GM23248 (cell line): ENCODE results near the gene GRAMD1A. TPM values are rescaled to one million over a fixed set of nuclear protein-coding genes. Genes with fewer than 3 reads are reported as not detected.
"Not testable (repeated sequence)": the region's sequence is repeated elsewhere in the genome, so short reads cannot be mapped to it uniquely, and the experiment has no call there.

Experiments
- DNase-seq: peaks from one replicate; pipeline ENCODE4 v3.0.0-alpha.2; 2015
- H2AFZ ChIP-seq: fragments of 200-600 bp; sonication (generic); 2 replicates; pipeline ENCODE4 v1.6.1; 2016; ENCODE audit warnings: antibody characterized with exemption
- H3F3A ChIP-seq: fragments of 200-600 bp; sonication (generic); 2 replicates; pipeline ENCODE4 v1.6.1; 2016; ENCODE audit warnings: mild to moderate bottlenecking, antibody characterized with exemption, mixed run types; ENCODE audit not compliant: insufficient read depth
- H3K27ac ChIP-seq: fragments of 200-600 bp; sonication (generic); 2 replicates; pipeline ENCODE4 v1.5.1; 2016; ENCODE audit warnings: mild to moderate bottlenecking
- H3K27me3 ChIP-seq: fragments of 200-600 bp; sonication (generic); replicated peaks from 2 replicates; pipeline ENCODE4 v1.6.1; 2016; ENCODE audit warnings: mild to moderate bottlenecking; ENCODE audit not compliant: insufficient read depth
- H3K36me3 ChIP-seq: fragments of 200-600 bp; sonication (generic); 2 replicates; pipeline ENCODE4 v1.6.1; 2016; ENCODE audit warnings: low read depth, mild to moderate bottlenecking
- H3K4me1 ChIP-seq: fragments of 200-600 bp; sonication (generic); 2 replicates; pipeline ENCODE4 v1.6.1; 2016; ENCODE audit warnings: mild to moderate bottlenecking; ENCODE audit not compliant: insufficient read depth
- H3K4me2 ChIP-seq: fragments of 200-600 bp; sonication (generic); one replicate; pipeline ENCODE4 v1.6.1; 2016; ENCODE audit warnings: mild to moderate bottlenecking; ENCODE audit not compliant: unreplicated experiment
- H3K4me3 ChIP-seq: fragments of 200-600 bp; sonication (generic); 2 replicates; pipeline ENCODE4 v1.5.1; 2016; ENCODE audit warnings: mild to moderate bottlenecking
- H3K79me2 ChIP-seq: fragments of 200-600 bp; sonication (generic); 2 replicates; pipeline ENCODE4 v1.6.1; 2016; ENCODE audit warnings: mild to moderate bottlenecking; ENCODE audit not compliant: insufficient read depth
- H3K9ac ChIP-seq: fragments of 200-600 bp; sonication (generic); 2 replicates; pipeline ENCODE4 v1.6.1; 2016; ENCODE audit warnings: mild to moderate bottlenecking
- H3K9me2 ChIP-seq: fragments of 200-600 bp; sonication (generic); 2 replicates; pipeline ENCODE4 v1.6.1; 2016; ENCODE audit warnings: mixed run types, mild to moderate bottlenecking, moderate library complexity; ENCODE audit not compliant: insufficient read depth
- H3K9me3 ChIP-seq: fragments of 200-600 bp; sonication (generic); one replicate; pipeline ENCODE4 v1.6.1; 2017; ENCODE audit warnings: low read depth
- H4K20me1 ChIP-seq: fragments of 200-600 bp; sonication (generic); 2 replicates; pipeline ENCODE4 v1.6.0; 2016; ENCODE audit not compliant: insufficient read depth
- EZH2 ChIP-seq: fragments of 200-600 bp; sonication (generic); IDR thresholded peaks from 2 replicates; pipeline ENCODE4 v1.6.1; 2018; ENCODE audit warnings: antibody characterized with exemption, mild to moderate bottlenecking; ENCODE audit not compliant: insufficient read depth, poor library complexity, severe bottlenecking
- EZH2phosphoT487 ChIP-seq: fragments of 200-600 bp; sonication (generic); IDR thresholded peaks from 2 replicates; pipeline ENCODE4 v1.6.1; 2018; ENCODE audit warnings: antibody characterized with exemption, moderate library complexity, mild to moderate bottlenecking, low read depth; ENCODE audit not compliant: insufficient read depth
- WGBS, 2 experiments: methylation state at CpG; one replicate each; pipeline ENCODE4 v1.1.6; 2015 to 2017; ENCODE audit warnings: low lambda C conversion rate in 2 of 2, low coverage in 1 of 2; ENCODE audit errors: missing lambda C conversion rate in 2 of 2; 5-methylcytosine and 5-hydroxymethylcytosine counted together
- in situ Hi-C: fragments of 300-500 bp; cut with MboI; formaldehyde crosslinking; loops from 2 replicates; pipeline ENCODE4 v1.15.0; 2020
- polyA plus RNA-seq: library from polyadenylated mRNA; unstranded; fragments of >200 nt; fragmentation: Nextera tagmentation; extraction: Ambion mirVana; gene quantifications from 2 replicates; pipeline ENCODE4 v1.2.1, GENCODE V29; 2016
- total RNA-seq: library from RNA; depleted of rRNA; stranded (reverse); fragments of >200 nt; shearing (Covaris generic); gene quantifications from 2 replicates; pipeline ENCODE4 v1.2.3, GENCODE V29; 2014

The GRAMD1A gene
- total and polyA plus RNA-seq, 2 experiments from 2014 or later: 17.3 to 33.8 TPM

DNA sequence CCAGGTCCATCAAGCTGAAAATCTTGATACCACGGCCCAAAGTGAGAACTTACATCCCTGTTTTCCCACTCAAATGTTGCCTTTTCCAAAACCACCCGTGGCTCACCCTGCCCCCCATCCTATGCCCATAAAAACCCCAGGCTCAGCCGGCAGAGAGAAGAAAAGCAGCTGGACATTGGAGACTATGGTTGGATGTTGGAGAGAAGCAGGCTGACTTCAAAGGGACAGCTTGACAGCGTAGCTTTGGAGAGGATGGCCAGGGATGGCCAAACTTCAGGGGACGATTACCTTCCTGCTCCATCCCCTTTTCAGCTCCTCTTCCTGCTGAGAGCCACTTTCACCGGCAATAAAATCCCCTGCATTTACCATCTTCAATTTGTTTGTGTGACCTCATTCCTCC lies 32.6 kb upstream of the GRAMD1A start:
- H4K20me1 ChIP-seq: no peaks in the 10 kb centered on the region
- H3K9me3 ChIP-seq: no peaks in the 10 kb centered on the region
- no peak overlapping the region for H3K27ac ChIP-seq
- in situ Hi-C loops: no loop called here
- peaks cover 7% of the 10 kb centered on the region; the same call in 1 of the 2 replicates for H3K4me1 ChIP-seq
- H3K4me2 ChIP-seq: no peak overlapping the region
- H3K27me3 ChIP-seq: no peaks in the 10 kb centered on the region
- DNase-seq: no peak
- no peaks in the 10 kb centered on the region for H3K36me3 ChIP-seq
- no peak for TF ChIP-seq EZH2phosphoT487
- no peak for TF ChIP-seq EZH2
- no peak overlapping the region for H3K9ac ChIP-seq
- 27 to 34% methylated on average over 6 of the region's 6 CpGs for WGBS, 2 experiments
- H3K79me2 ChIP-seq: peaks cover 9% of the 10 kb centered on the region
- no peak overlapping the region for H3K4me3 ChIP-seq
- H2AFZ ChIP-seq: no peak overlapping the region
- no peaks in the 10 kb centered on the region for H3F3A ChIP-seq
- no peaks in the 10 kb centered on the region for H3K9me2 ChIP-seq

DNA sequence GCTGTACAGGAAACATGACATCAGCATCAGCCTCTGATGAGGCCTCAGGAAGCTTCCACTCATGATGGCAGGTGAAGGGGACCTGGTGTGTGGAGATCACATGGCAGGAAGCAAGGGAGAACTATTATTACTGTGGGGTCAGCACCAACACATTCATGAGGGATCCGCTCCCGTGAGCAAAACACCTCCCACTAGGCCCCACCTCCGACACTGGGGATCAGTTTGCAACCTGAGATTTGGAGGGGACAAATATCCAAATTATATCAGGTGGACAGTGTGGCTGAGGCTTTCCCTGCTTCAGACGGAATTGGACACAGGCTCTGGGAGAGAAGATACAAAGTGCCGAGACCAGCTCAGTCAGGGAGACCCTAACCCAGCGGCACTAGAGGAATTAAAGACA lies 30.4 kb upstream of the GRAMD1A start:
- in situ Hi-C loops: no loop called here
- H2AFZ ChIP-seq: no peak overlapping the region
- no peaks in the 10 kb centered on the region for H3K36me3 ChIP-seq
- no peak overlapping the region for H3K4me3 ChIP-seq
- no peaks in the 10 kb centered on the region for H3K4me1 ChIP-seq
- no peaks in the 10 kb centered on the region for H3K27me3 ChIP-seq
- no peaks in the 10 kb centered on the region for H3K9me2 ChIP-seq
- no peak overlapping the region for H3K4me2 ChIP-seq
- no peak for TF ChIP-seq EZH2phosphoT487
- TF ChIP-seq EZH2: no peak
- H3F3A ChIP-seq: no peaks in the 10 kb centered on the region
- no peak for DNase-seq
- H3K9me3 ChIP-seq: no peaks in the 10 kb centered on the region
- H3K9ac ChIP-seq: no peak overlapping the region
- no peaks in the 10 kb centered on the region for H4K20me1 ChIP-seq
- H3K79me2 ChIP-seq: no peaks in the 10 kb centered on the region
- no peak overlapping the region for H3K27ac ChIP-seq
- WGBS, 2 experiments: 61 to 72% methylated on average over 6 of the region's 6 CpGs

DNA sequence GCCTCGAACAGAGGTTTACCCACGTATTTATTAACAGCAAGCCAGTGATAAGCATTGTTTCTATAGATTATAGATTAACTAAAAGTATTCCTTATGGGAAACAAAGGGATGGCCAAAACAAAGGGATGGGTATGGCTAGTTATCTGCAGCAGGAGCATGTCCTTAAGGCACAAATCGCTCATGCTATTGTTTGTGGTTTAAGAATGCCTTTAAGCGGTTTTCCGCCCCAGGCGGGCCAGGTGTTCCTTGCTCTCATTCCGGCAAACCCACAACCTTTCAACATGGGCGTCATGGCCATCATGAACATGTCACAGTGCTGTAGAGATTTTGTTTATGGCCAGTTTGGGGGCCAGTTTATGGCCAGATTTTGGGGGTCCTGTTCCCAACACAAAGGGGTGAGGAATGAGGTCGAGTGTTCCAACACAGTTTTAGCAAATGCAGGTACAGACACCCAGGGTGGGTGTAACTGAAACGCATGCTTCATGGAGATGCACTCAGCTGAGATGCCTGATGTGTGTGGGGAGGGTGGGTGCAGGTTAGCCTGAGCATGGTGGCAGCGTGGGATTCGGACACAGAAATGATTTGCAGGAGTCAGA lies 29.8 kb upstream of the GRAMD1A start:
- DNase-seq, H3K9ac ChIP-seq, H3K36me3 ChIP-seq, H2AFZ ChIP-seq, H3F3A ChIP-seq, H3K4me2 ChIP-seq, H3K9me2 ChIP-seq, H3K27ac ChIP-seq, H3K9me3 ChIP-seq, H3K79me2 ChIP-seq, H4K20me1 ChIP-seq, in situ Hi-C loops, H3K27me3 ChIP-seq, H3K4me1 ChIP-seq, H3K4me3 ChIP-seq: not testable (repeated sequence)
- WGBS, 2 experiments: 58 to 65% methylated on average over 12 of the region's 12 CpGs

DNA sequence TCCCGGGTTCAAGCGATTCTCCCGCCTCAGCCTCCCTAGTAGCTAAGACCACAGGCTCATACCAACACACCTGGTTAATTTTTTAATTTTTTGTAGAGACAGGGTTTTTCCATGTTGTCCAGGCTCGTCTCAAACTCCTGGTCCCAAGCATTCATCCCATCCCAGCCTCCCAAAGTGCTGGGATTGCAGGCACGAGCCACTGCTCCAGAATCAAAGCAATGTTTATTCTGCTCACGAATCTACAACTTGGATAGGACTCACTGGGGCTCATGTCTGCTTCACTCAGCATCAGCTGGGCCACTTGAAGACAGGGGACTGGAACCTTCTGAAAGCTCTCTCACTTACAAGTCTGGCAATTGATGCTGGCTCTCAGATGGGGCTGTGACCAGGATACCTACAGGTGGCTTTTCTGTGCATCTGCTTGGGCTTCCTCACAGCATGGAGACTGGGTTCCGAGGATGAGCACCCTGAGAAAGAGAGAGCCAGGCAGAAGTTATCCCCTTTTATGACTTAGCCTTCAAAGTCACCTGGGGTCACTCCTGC lies 27.9 kb upstream of the GRAMD1A start:
- Histone ChIP-seq H3K9me2 (no peaks in the 10 kb centered on the region), H3K4me1 (no peaks in the 10 kb centered on the region), H4K20me1 (no peaks in the 10 kb centered on the region), H3K36me3 (no peaks in the 10 kb centered on the region), H2AFZ (no peak overlapping the region), H3K79me2 (no peaks in the 10 kb centered on the region), H3K9me3 (no peaks in the 10 kb centered on the region), H3K27me3 (no peaks in the 10 kb centered on the region), H3K27ac (no peak overlapping the region), H3K4me2 (no peak overlapping the region), H3F3A (no peaks in the 10 kb centered on the region), H3K9ac (no peak overlapping the region), H3K4me3 (no peak overlapping the region)
- no peak for TF ChIP-seq EZH2
- no peak for TF ChIP-seq EZH2phosphoT487
- DNase-seq: no peak
- 57 to 59% methylated on average over 7 of the region's 7 CpGs for WGBS, 2 experiments
- in situ Hi-C loops: no loop called here

DNA sequence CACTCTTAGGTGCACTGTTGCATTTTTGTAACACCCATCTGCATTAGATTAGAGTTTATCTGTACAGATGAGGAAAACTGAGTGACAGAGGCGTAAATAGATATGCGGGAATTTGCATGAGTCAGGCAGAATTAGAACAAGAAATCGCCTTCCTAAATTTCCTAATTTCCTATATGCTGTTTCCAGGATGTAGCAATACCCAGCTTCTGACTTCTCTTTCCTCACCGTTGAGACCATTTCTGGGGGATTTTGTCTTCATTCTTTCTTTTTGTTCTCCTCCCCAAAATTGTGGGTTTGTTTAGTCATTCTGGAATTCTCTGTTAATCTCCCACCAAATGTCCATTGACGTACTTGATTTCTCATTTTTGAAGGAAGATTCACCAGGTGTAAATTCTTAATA lies 25.5 kb upstream of the GRAMD1A start:
- in situ Hi-C loops: no loop called here
- Histone ChIP-seq H3K4me3 (no peak overlapping the region), H3K9me2 (no peaks in the 10 kb centered on the region), H3K9me3 (no peaks in the 10 kb centered on the region), H3K4me2 (no peak overlapping the region), H3K27ac (no peak overlapping the region), H3F3A (no peaks in the 10 kb centered on the region), H3K4me1 (no peaks in the 10 kb centered on the region), H2AFZ (no peak overlapping the region), H3K9ac (no peak overlapping the region), H3K27me3 (no peaks in the 10 kb centered on the region), H4K20me1 (no peaks in the 10 kb centered on the region), H3K79me2 (no peaks in the 10 kb centered on the region), H3K36me3 (no peaks in the 10 kb centered on the region)
- TF ChIP-seq EZH2phosphoT487 (no peak), EZH2 (no peak)
- peak; percentile 26 for DNase-seq
- WGBS, 2 experiments: 21 to 26% methylated on average over 5 of the region's 5 CpGs
